ENCODE data around the gene PLEKHJ1. TPM values are rescaled to one million over a fixed set of nuclear protein-coding genes. Genes with fewer than 3 reads are reported as not detected.

Gene PLEKHJ1
- total RNA-seq, 1 experiment from 2014 or later = 91.7 TPM

- Histone ChIP-seq H3K4me3 (no peak overlapping the region), H3K27me3 (replicated peaks) (no peaks in the 10 kb centered on the region), H3K27ac (no peak overlapping the region), H3K36me3 (peaks cover 81% of the 10 kb centered on the region), H3K9me3 (replicated peaks) (no peaks in the 10 kb centered on the region; the same call in 1 of the 2 replicates), H3K4me1 (replicated peaks) (peaks cover 32% of the 10 kb centered on the region)
- no peak for DNase-seq (ENCODE audit: low read depth in 1 of 2, low spot score in 2 of 2)
These were observed 5.0 kb upstream of the PLEKHJ1 start for GRCh38 chr19:2240881-2241760.

DNA sequence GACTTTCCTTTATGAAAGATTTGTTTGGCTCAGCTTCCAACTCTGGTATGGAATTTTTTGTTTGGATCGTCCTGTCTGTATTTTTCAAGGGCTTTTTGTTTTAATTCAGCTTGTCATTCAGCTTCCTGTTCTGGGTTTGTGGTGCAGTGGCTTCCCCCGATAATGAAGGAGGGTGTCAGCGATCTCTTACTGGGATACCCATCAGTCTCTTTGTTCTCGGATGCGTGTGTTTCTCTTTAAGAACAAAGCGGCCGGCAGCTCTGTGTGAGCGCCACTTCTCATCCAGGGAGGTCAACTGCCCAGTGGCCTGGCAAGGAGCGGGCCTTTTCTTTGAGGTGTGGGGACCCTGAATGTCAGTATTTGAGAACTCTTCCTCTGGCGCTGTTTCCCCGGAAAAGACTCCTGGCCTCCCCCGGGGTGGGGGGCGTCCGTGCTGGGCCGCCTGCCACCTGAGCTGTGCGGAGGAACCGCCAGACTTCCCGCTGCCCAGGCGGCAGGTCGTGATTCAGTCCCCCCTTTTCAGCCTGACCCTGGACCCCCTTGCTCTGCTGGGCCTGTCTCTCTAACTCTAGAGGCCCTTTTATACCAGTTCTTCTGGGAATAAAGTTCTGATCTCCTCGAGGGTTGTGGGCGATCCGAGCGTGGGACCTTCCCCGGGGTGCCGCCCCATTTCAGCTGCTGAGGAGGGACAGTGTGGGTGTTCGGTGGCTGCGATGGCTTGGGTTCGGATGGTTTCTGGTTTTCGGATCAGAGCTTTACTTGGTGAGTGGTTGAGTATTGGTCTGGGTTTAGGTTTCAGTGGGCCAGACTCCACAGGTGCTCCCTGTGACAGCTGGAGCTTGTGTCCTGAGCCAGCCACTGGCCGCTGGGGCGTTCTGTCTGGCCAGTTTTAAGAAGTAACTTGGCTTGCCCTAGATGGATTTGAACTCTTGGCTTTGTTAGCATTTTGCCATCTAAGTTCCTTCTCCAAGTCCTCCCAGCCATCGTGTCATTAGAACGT lies 3.9 kb upstream of the PLEKHJ1 start:
- Histone ChIP-seq H3K9me3 (replicated peaks) (no peaks in the 10 kb centered on the region; the same call in 1 of the 2 replicates), H3K36me3 (peaks cover 79% of the 10 kb centered on the region), H3K27me3 (replicated peaks) (no peaks in the 10 kb centered on the region), H3K4me3 (peak overlapping the region; percentile 19), H3K27ac (no peak overlapping the region), H3K4me1 (replicated peaks) (peaks cover 35% of the 10 kb centered on the region)
- peak in 1 of 2 experiments; percentile 33 for DNase-seq (ENCODE audit: low read depth in 1 of 2, low spot score in 2 of 2)

GRCh38 chr19:2239173-2239572 lies 3.0 kb upstream of the PLEKHJ1 start:
- H3K27ac ChIP-seq = no peak overlapping the region
- no peaks in the 10 kb centered on the region for H3K27me3 ChIP-seq (replicated peaks)
- no peak for DNase-seq (ENCODE audit: low read depth in 1 of 2, low spot score in 2 of 2)
- no peak overlapping the region; the same call in 1 of the 2 replicates for H3K4me3 ChIP-seq
- H3K4me1 ChIP-seq (replicated peaks) = peaks cover 43% of the 10 kb centered on the region
- peaks cover 79% of the 10 kb centered on the region for H3K36me3 ChIP-seq
- no peaks in the 10 kb centered on the region; the same call in 1 of the 2 replicates for H3K9me3 ChIP-seq (replicated peaks)

DNA sequence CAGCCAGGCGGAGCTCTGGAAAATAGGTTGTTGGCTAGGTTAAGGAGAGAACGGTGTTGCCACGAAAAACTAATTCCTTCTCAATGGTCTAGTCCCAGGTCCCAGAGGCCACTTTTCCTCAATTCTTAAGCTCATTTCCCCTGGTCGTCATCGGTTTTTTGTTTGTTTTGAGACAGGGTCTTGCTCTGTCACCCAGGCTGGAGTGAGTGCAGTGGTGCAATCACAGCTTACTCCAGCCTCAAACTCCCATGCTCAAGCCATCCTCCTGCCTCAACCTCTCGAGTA lies 1.7 kb upstream of the PLEKHJ1 start:
- Histone ChIP-seq H3K4me3 (peak overlapping the region; percentile 74), H3K27ac (no peak overlapping the region), H3K4me1 (replicated peaks) (peaks cover 43% of the 10 kb centered on the region), H3K36me3 (peaks cover 79% of the 10 kb centered on the region), H3K27me3 (replicated peaks) (no peaks in the 10 kb centered on the region), H3K9me3 (replicated peaks) (no peaks in the 10 kb centered on the region; the same call in 1 of the 2 replicates)
- DNase-seq (ENCODE audit: low read depth in 1 of 2, low spot score in 2 of 2) = no peak

DNA sequence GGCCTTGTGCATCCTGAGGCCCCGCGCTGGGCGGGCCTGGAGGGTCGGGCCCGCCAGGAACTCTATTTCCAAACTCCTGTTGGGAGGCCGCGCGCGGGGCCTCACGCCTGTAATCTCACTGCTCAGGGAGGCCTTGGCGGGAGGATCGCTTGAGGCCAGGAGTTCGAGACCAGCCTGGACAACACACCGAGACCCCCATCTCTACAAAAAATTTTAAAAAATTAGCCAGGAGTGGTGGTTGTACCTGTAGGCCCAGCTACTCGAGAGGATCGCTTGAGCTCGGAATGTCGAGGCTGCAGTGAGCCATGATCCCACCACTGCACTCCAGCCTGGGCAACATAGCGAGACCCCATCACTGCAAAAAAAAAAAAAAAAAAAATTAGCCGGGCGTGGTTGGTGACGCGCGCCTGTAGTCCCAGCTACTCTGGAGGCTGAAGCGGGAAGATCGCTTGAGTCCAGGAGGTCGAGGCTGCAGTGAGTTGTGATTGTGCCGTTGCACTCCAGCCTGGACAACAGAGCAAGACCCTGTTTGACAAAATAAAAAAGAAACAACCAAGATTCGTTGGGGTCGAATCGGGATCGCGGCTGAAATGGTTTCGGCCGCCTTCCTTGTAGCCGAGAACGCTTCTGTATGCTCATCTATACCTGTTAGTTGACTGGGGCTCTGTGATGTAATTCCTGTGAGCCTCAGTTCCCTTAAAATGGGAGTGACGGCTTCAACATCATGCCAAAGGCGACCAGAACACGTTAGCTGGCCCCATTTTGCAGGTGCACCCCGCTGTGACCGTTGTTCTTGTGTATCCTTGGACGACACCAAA lies 1.1 kb upstream of the PLEKHJ1 start:
- Histone ChIP-seq H3K27ac (peak overlapping the region; percentile 86), H3K36me3 (peaks cover 79% of the 10 kb centered on the region), H3K27me3 (replicated peaks) (no peaks in the 10 kb centered on the region), H3K4me1 (replicated peaks) (peaks cover 43% of the 10 kb centered on the region), H3K9me3 (replicated peaks) (no peaks in the 10 kb centered on the region), H3K4me3 (peak overlapping the region; percentile 74)
- DNase-seq (ENCODE audit: low read depth in 1 of 2, low spot score in 2 of 2) = no peak

DNA sequence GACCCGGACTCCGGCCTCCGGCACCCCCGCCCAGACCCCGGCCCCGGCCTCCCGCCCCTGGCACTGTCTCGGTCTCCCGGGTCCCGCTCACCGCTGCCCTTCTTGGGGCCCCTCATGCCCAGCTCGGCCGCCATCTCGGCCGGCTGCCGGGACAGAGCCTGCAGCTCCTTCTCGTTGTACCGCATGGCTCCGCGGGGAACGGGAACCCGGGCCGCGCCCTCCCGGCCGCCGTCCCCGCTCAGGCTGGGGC lies 140 bp downstream of the PLEKHJ1 start:
- Histone ChIP-seq H3K27ac (peak overlapping the region; percentile 86), H3K4me1 (replicated peaks) (peaks cover 43% of the 10 kb centered on the region), H3K9me3 (replicated peaks) (no peaks in the 10 kb centered on the region), H3K4me3 (peak overlapping the region; percentile 74), H3K27me3 (replicated peaks) (no peaks in the 10 kb centered on the region), H3K36me3 (peaks cover 78% of the 10 kb centered on the region)
- DNase-seq (ENCODE audit: low read depth in 1 of 2, low spot score in 2 of 2) = no peak

- peaks cover 78% of the 10 kb centered on the region for H3K36me3 ChIP-seq
- no peaks in the 10 kb centered on the region for H3K27me3 ChIP-seq (replicated peaks)
- peak in 1 of 2 experiments; percentile 48 for DNase-seq (ENCODE audit: low read depth in 1 of 2, low spot score in 2 of 2)
- peaks cover 43% of the 10 kb centered on the region for H3K4me1 ChIP-seq (replicated peaks)
- H3K4me3 ChIP-seq = peak overlapping the region; percentile 74
- peak overlapping the region; percentile 86 for H3K27ac ChIP-seq
- H3K9me3 ChIP-seq (replicated peaks) = no peaks in the 10 kb centered on the region
These were observed 607 bp downstream of the PLEKHJ1 start for GRCh38 chr19:2235381-2236063.

DNA sequence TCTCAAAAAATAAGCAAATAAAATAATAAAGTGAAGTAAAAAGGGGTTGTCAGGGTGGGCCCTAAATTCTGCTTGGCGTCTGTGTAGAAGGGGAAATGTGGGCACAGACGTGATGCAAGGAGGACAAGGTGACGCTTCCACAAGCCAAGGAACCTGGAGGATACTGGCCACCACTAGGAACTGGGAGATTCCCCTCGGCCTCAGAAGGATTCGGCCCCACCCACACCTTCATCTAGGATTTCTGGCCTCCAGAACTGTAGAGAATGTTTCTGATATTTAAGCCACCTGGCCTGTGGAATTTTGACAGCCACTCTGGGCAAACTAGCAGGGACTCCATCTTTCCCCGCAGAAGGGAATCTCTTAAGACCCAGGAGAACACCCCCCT lies 1.1 kb downstream of the PLEKHJ1 start:
- H3K36me3 ChIP-seq = peaks cover 78% of the 10 kb centered on the region
- no peak for DNase-seq (ENCODE audit: low read depth in 1 of 2, low spot score in 2 of 2)
- H3K9me3 ChIP-seq (replicated peaks) = no peaks in the 10 kb centered on the region
- H3K4me1 ChIP-seq (replicated peaks) = peaks cover 38% of the 10 kb centered on the region
- no peaks in the 10 kb centered on the region for H3K27me3 ChIP-seq (replicated peaks)
- peak overlapping the region; percentile 74 for H3K4me3 ChIP-seq
- H3K27ac ChIP-seq = no peak overlapping the region

DNA sequence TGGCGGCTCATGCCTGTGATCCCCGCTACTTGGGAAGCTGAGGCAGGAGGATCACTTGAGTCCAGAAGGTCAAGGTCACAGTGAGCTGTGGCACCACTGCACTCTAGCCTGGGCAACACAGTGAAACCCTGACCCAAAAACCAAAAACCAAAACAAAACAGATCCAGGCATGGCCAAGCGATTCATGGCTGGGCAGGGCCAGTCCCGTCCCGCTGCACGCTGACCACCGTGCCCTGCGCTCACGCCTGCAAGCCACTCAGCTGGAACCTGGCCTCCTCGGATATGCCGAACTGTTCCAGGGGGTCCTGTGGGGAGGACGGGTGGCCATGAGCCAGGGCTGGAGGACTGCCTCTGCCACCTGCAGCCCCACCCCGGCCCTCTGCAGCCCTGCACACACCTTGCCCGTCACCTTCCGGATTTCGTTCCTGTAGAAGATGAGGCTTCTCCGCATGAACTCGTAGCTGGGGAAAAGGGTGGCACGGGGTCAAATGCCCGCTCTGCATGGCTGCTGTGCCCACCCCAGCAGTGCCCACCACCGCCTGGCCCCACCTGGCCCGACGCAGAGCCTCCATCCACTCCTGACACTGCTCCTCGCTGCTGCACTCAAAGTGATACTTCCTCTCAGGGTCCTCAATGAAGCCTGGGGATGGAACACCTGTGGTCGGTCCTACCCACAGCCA lies 2.4 kb downstream of the PLEKHJ1 start:
- H3K4me3 ChIP-seq = no peak overlapping the region
- no peaks in the 10 kb centered on the region for H3K9me3 ChIP-seq (replicated peaks)

DNA sequence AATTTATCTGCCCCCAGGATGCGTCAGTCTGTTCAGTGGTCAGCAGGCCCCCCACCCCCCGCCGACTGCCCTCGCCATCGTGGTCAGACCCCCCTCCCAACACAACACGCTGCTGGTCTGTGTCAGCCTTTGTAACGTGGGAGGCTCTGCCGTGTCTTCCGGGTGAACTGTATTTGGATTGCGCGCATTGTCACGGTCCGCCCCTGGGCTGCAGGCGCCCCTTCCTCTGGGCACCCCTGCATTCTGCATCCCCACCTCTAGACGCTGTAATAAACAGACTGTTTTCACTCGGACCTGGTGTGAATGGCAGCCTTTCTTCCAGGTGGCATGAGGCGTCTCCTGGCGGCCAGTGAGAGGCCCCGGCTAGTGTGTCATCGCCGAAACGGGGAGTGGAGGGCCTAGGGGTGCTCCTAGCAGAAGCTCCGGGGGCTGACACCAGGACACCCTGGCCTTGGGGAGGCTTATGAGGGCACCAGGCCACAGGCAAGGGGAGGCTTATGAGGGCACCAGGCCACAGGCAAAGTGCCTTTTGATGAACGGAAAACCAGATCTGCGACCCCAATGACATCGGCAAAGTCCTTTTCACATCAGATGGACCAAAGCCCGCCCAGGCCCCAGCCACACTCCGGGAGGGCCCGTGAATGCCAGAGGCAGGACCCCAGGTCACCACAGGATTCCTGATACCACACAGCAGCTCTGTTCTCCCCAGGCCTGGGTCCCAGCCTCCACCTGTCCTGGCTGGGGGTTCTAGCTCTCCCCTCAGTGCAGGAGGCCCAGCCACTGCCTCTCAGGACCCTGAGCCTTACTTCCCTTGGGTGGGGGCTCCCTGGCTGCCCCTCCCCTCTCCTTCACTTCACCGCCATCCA lies 3.6 kb downstream of the PLEKHJ1 start:
- Histone ChIP-seq H3K27me3 (replicated peaks) (no peaks in the 10 kb centered on the region), H3K4me3 (no peak overlapping the region), H3K27ac (no peak overlapping the region), H3K9me3 (replicated peaks) (no peaks in the 10 kb centered on the region), H3K36me3 (peaks cover 87% of the 10 kb centered on the region), H3K4me1 (replicated peaks) (peaks cover 14% of the 10 kb centered on the region)
- DNase-seq (ENCODE audit: low read depth in 1 of 2, low spot score in 2 of 2) = no peak

More for the DNA sequence above, 2.4 kb downstream of the PLEKHJ1 start:
- peaks cover 27% of the 10 kb centered on the region for H3K4me1 ChIP-seq (replicated peaks)
- H3K27ac ChIP-seq = no peak overlapping the region
- H3K36me3 ChIP-seq = peaks cover 90% of the 10 kb centered on the region
- no peak for DNase-seq (ENCODE audit: low read depth in 1 of 2, low spot score in 2 of 2)
- H3K27me3 ChIP-seq (replicated peaks) = no peaks in the 10 kb centered on the region

GRCh38 chr19:2231621-2232221 lies 4.4 kb downstream of the PLEKHJ1 start:
- no peak for DNase-seq (ENCODE audit: low read depth in 1 of 2, low spot score in 2 of 2)
- Histone ChIP-seq H3K4me3 (no peak overlapping the region), H3K27ac (no peak overlapping the region), H3K9me3 (replicated peaks) (no peaks in the 10 kb centered on the region), H3K27me3 (replicated peaks) (no peaks in the 10 kb centered on the region), H3K4me1 (replicated peaks) (peaks cover 12% of the 10 kb centered on the region), H3K36me3 (peaks cover 83% of the 10 kb centered on the region)

All from SJSA1 (cell line).